ENCODE results near the gene MVP. TPM values are rescaled to one million over a fixed set of nuclear protein-coding genes. Genes with fewer than 3 reads are reported as not detected.

MVP gene
- polyA plus RNA-seq, 1 experiment: 251 TPM

DNA sequence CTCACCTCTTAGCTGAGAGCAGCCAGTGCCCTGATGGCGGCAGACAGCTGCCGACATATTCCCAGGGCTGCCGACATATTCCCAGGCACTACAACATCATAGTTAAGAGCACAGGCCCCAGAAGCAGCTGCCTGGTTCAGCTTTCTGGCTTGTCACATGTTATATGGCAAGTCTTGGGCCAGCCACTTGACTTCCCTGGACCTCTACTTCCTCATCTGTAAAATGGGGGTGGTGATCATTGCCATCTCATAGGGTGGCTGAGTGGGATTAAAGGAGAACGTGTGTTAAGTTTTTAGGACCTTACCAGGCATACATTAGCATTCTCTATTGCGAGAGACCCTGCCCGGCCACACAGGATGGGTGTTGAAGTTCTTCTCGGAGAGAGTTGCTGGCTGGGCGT, 23.7 kb downstream of the MVP start:
- H3K27ac ChIP-seq (ENCODE audit: low read depth, low read length): no peak overlapping the region
- no peaks in the 10 kb centered on the region for H3K27me3 ChIP-seq (ENCODE audit: control insufficient read depth, insufficient read depth, low read length)
- ChIA-PET CTCF (no interaction called here), POLR2A (no interaction called here)
- DNase-seq (ENCODE audit: low read depth, low spot score): no peak
- no peaks in the 10 kb centered on the region for H3K9me3 ChIP-seq (ENCODE audit: control insufficient read depth, insufficient read depth, low read length)
- H3K4me3 ChIP-seq (ENCODE audit: low read depth, low read length): no peak overlapping the region
- TF ChIP-seq, protein P1, sequence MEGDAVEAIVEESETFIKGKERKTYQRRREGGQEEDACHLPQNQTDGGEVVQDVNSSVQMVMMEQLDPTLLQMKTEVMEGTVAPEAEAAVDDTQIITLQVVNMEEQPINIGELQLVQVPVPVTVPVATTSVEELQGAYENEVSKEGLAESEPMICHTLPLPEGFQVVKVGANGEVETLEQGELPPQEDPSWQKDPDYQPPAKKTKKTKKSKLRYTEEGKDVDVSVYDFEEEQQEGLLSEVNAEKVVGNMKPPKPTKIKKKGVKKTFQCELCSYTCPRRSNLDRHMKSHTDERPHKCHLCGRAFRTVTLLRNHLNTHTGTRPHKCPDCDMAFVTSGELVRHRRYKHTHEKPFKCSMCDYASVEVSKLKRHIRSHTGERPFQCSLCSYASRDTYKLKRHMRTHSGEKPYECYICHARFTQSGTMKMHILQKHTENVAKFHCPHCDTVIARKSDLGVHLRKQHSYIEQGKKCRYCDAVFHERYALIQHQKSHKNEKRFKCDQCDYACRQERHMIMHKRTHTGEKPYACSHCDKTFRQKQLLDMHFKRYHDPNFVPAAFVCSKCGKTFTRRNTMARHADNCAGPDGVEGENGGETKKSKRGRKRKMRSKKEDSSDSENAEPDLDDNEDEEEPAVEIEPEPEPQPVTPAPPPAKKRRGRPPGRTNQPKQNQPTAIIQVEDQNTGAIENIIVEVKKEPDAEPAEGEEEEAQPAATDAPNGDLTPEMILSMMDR (IDR thresholded peaks at IDR 0.05; ENCODE audit: low read depth, low read length): no peak

DNA sequence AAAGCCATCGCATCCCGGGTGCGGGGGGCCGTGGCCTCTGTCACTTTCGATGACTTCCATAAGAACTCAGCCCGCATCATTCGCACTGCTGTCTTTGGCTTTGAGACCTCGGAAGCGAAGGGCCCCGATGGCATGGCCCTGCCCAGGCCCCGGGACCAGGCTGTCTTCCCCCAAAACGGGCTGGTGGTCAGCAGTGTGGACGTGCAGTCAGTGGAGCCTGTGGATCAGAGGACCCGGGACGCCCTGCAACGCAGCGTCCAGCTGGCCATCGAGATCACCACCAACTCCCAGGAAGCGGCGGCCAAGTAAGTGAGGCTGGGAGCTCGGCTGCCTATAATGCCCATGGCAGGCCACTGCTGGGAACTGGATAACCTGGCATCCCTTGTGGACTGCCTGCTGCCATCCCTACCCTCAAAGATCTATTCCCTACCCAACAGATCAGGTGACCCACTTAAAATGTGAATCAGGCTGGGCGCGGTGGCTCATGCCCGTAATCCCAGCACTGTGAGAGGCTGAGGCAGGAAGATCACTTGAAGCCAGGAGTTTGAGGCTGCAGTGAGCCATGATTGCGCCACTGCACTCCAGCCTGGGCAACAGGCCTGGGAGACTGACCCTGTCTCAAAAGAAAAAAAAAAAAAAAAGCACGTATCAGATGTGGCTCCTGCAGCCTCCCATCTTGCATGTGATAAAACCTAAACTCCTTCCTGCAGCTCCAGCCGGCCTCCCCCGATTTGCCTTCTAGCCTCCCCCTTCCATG, 24.5 kb downstream of the MVP start:
- ChIA-PET CTCF (interaction anchor here (0.6 kb wide), 1 partner anchor 791 kb away, joined by 3 read pairs; no protein-coding TSS in a partner anchor), POLR2A (interaction anchor here (0.5 kb wide), 1 partner anchor 10 kb away, joined by 3 read pairs; no protein-coding TSS in a partner anchor)
- Histone ChIP-seq H3K27ac (ENCODE audit: low read depth, low read length) (no peak overlapping the region), H3K9me3 (ENCODE audit: control insufficient read depth, insufficient read depth, low read length) (no peaks in the 10 kb centered on the region), H3K27me3 (ENCODE audit: control insufficient read depth, insufficient read depth, low read length) (no peaks in the 10 kb centered on the region), H3K4me3 (ENCODE audit: low read depth, low read length) (no peak overlapping the region)
- DNase-seq (ENCODE audit: low read depth, low spot score): no peak
- TF ChIP-seq, protein P1 (IDR thresholded peaks at IDR 0.05; ENCODE audit: low read depth, low read length): no peak

DNA sequence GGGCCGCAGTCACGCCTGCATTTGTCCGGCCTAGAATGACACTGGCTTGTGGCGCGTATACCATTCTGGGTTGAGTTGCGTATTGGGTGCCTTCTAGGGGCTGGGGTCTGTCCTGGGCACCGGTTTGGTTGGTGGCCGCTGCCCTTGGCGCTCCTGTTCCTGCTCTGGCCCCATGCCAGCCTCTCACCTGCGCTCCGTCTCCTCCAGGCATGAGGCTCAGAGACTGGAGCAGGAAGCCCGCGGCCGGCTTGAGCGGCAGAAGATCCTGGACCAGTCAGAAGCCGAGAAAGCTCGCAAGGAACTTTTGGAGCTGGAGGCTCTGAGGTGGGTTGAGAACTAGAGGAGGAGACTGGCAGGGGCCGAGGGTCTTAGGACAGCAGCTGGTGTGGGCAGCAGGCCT, 25.4 kb downstream of the MVP start:
- TF ChIP-seq, protein P1 (IDR thresholded peaks at IDR 0.05; ENCODE audit: low read depth, low read length): no peak
- CTCF ChIA-PET: no interaction called here

DNA sequence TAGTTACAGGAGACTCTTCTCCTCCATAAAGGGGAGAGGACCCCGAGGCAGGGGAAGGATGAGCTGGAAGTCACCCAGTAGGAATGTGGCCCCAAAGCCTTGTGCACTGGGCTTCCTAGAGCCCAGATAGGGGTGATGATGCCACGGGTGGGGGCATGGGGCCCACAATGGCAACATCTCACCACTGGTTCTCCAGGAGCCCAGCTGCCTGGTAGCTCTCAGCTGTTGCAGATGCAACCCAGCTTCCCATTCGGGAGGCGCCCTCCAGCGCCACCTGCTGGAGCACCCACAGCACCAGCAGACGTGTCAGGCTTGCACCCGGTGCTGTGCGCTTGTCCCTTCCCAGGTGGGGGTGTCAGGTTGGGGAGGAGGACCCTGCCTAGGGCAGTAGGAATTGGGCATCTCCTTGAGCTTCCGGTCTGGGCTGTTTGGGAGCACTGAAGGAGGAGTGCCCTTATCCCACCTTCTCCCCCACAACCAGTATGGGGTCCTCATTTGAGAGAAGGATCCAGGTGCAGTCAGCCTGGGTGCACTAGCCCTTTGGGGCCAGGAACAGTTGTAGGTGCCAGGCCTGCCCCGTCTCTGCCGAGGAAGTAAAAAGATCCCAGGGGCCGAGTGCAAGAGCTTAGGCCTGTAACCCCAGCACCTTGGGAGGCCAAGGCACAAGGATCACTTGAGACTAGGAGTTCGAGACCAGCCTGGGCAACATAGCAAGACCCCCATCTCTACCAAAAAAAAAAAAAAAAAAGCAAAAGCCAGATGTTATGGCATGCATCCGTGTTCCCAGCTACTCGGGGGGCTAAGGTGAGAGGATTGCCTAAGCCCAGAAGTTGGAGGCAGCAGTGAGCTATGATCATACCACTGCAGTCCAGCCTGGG, 28.4 kb downstream of the MVP start:
- ChIA-PET POLR2A (interaction anchor here (0.7 to 1.2 kb wide), 4 partner anchors 16 to 41 kb away, joined by 3 to 10 read pairs (median 6); partner anchors contain the start of gene PAGR1), CTCF (interaction anchor here (0.6 to 2.9 kb wide), 45 partner anchors 10 to 755 kb away, joined by 3 to 45 read pairs (median 5); partner anchors contain the start of genes ASPHD1, C16orf92, CDIPT and INO80E)
- H3K27ac ChIP-seq (ENCODE audit: low read depth, low read length): no peak overlapping the region
- TF ChIP-seq, protein P1 (IDR thresholded peaks at IDR 0.05; ENCODE audit: low read depth, low read length): peak; percentile 92
- H3K27me3 ChIP-seq (ENCODE audit: control insufficient read depth, insufficient read depth, low read length): no peaks in the 10 kb centered on the region
- DNase-seq (ENCODE audit: low read depth, low spot score): no peak
- no peak overlapping the region for H3K4me3 ChIP-seq (ENCODE audit: low read depth, low read length)
- H3K9me3 ChIP-seq (ENCODE audit: control insufficient read depth, insufficient read depth, low read length): no peaks in the 10 kb centered on the region

More for the DNA sequence above, 25.4 kb downstream of the MVP start:
- Histone ChIP-seq H3K4me3 (ENCODE audit: low read depth, low read length) (no peak overlapping the region), H3K27me3 (ENCODE audit: control insufficient read depth, insufficient read depth, low read length) (no peaks in the 10 kb centered on the region), H3K9me3 (ENCODE audit: control insufficient read depth, insufficient read depth, low read length) (no peaks in the 10 kb centered on the region), H3K27ac (ENCODE audit: low read depth, low read length) (no peak overlapping the region)
- no peak for DNase-seq (ENCODE audit: low read depth, low spot score)
- POLR2A ChIA-PET: no interaction called here
